ENCODE measurements around the gene SHROOM2.

The SHROOM2 gene

GRCh38 chrX:9966775-9967408, 180.7 kb downstream of the SHROOM2 start, which contains the start of gene CLDN34:
Gene CLDN34 (plus strand): TSS chrX:9967358. CDS start chrX:9967358, 0 bp downstream.
- no peak within 1 kb of the TSS for H3K9ac ChIP-seq (ENCODE audit: low read depth, low read length)
- H3K4me3 ChIP-seq (ENCODE audit: low read length), result no peak within 1 kb of the TSS
- no peaks in the 10 kb centered on the region for H3K36me3 ChIP-seq (ENCODE audit: insufficient read depth, low read length)
- H3K27me3 ChIP-seq (ENCODE audit: control insufficient read depth, insufficient read depth, low read length), result no peaks in the 10 kb centered on the region
- H3K4me1 ChIP-seq (ENCODE audit: control insufficient read depth, insufficient read depth, low read length), result no peaks in the 10 kb centered on the region
- no peaks in the 10 kb centered on the region for H3K9me3 ChIP-seq (replicated peaks; ENCODE audit: low read length)
- no peak within 1 kb of the TSS for H3K4me2 ChIP-seq (ENCODE audit: low read length)

- H3K9me3 ChIP-seq (replicated peaks; ENCODE audit: low read length), result no peaks in the 10 kb centered on the region
These were observed 191.4 kb downstream of the SHROOM2 start for GRCh38 chrX:9977635-9978034.

GRCh38 chrX:9980401-9980800, 194.2 kb downstream of the SHROOM2 start:
- Histone ChIP-seq H3K4me2 (ENCODE audit: low read length) (no peak overlapping the region), H3K9me3 (replicated peaks; ENCODE audit: low read length) (no peaks in the 10 kb centered on the region), H3K4me1 (ENCODE audit: control insufficient read depth, insufficient read depth, low read length) (no peaks in the 10 kb centered on the region), H3K27me3 (ENCODE audit: control insufficient read depth, insufficient read depth, low read length) (no peaks in the 10 kb centered on the region), H3K36me3 (ENCODE audit: insufficient read depth, low read length) (no peaks in the 10 kb centered on the region), H3K9ac (ENCODE audit: low read depth, low read length) (no peak overlapping the region), H3K4me3 (ENCODE audit: low read length) (no peak overlapping the region)

More at GRCh38 chrX:9977635-9978034, 191.4 kb downstream of the SHROOM2 start:
- Histone ChIP-seq H3K4me2 (ENCODE audit: low read length) (no peak overlapping the region), H3K4me3 (ENCODE audit: low read length) (no peak overlapping the region), H3K36me3 (ENCODE audit: insufficient read depth, low read length) (no peaks in the 10 kb centered on the region), H3K27me3 (ENCODE audit: control insufficient read depth, insufficient read depth, low read length) (no peaks in the 10 kb centered on the region), H3K9ac (ENCODE audit: low read depth, low read length) (no peak overlapping the region), H3K4me1 (ENCODE audit: control insufficient read depth, insufficient read depth, low read length) (no peaks in the 10 kb centered on the region)

GRCh38 chrX:9980927-9981326, 194.7 kb downstream of the SHROOM2 start:
- Histone ChIP-seq H3K4me1 (ENCODE audit: control insufficient read depth, insufficient read depth, low read length) (no peaks in the 10 kb centered on the region), H3K9ac (ENCODE audit: low read depth, low read length) (no peak overlapping the region), H3K4me3 (ENCODE audit: low read length) (no peak overlapping the region), H3K9me3 (replicated peaks; ENCODE audit: low read length) (no peaks in the 10 kb centered on the region), H3K27me3 (ENCODE audit: control insufficient read depth, insufficient read depth, low read length) (no peaks in the 10 kb centered on the region), H3K36me3 (ENCODE audit: insufficient read depth, low read length) (no peaks in the 10 kb centered on the region), H3K4me2 (ENCODE audit: low read length) (no peak overlapping the region)

- Histone ChIP-seq H3K4me3 (ENCODE audit: low read length) (no peak overlapping the region), H3K4me2 (ENCODE audit: low read length) (no peak overlapping the region)
These were observed 197.2 kb downstream of the SHROOM2 start for GRCh38 chrX:9983441-9983840.

GRCh38 chrX:9983846-9984245, 197.6 kb downstream of the SHROOM2 start:
- Histone ChIP-seq H3K4me1 (ENCODE audit: control insufficient read depth, insufficient read depth, low read length) (no peaks in the 10 kb centered on the region), H3K36me3 (ENCODE audit: insufficient read depth, low read length) (no peaks in the 10 kb centered on the region), H3K9me3 (replicated peaks; ENCODE audit: low read length) (no peaks in the 10 kb centered on the region)

More at GRCh38 chrX:9983441-9983840, 197.2 kb downstream of the SHROOM2 start:
- Histone ChIP-seq H3K9ac (ENCODE audit: low read depth, low read length) (no peak overlapping the region), H3K9me3 (replicated peaks; ENCODE audit: low read length) (no peaks in the 10 kb centered on the region), H3K4me1 (ENCODE audit: control insufficient read depth, insufficient read depth, low read length) (no peaks in the 10 kb centered on the region), H3K36me3 (ENCODE audit: insufficient read depth, low read length) (no peaks in the 10 kb centered on the region), H3K27me3 (ENCODE audit: control insufficient read depth, insufficient read depth, low read length) (no peaks in the 10 kb centered on the region)

GRCh38 chrX:9988762-9989161, 202.5 kb downstream of the SHROOM2 start:
- no peaks in the 10 kb centered on the region for H3K9me3 ChIP-seq (replicated peaks; ENCODE audit: low read length)
- H3K4me2 ChIP-seq (ENCODE audit: low read length), result no peak overlapping the region

More at GRCh38 chrX:9983846-9984245, 197.6 kb downstream of the SHROOM2 start:
- Histone ChIP-seq H3K9ac (ENCODE audit: low read depth, low read length) (no peak overlapping the region), H3K4me2 (ENCODE audit: low read length) (no peak overlapping the region), H3K27me3 (ENCODE audit: control insufficient read depth, insufficient read depth, low read length) (no peaks in the 10 kb centered on the region), H3K4me3 (ENCODE audit: low read length) (no peak overlapping the region)

GRCh38 chrX:9992061-9992460, 205.8 kb downstream of the SHROOM2 start:
- Histone ChIP-seq H3K9ac (ENCODE audit: low read depth, low read length) (no peak overlapping the region), H3K4me2 (ENCODE audit: low read length) (no peak overlapping the region), H3K4me3 (ENCODE audit: low read length) (no peak overlapping the region), H3K4me1 (ENCODE audit: control insufficient read depth, insufficient read depth, low read length) (no peaks in the 10 kb centered on the region), H3K27me3 (ENCODE audit: control insufficient read depth, insufficient read depth, low read length) (no peaks in the 10 kb centered on the region), H3K36me3 (ENCODE audit: insufficient read depth, low read length) (no peaks in the 10 kb centered on the region), H3K9me3 (replicated peaks; ENCODE audit: low read length) (no peaks in the 10 kb centered on the region)

More at GRCh38 chrX:9988762-9989161, 202.5 kb downstream of the SHROOM2 start:
- Histone ChIP-seq H3K36me3 (ENCODE audit: insufficient read depth, low read length) (no peaks in the 10 kb centered on the region), H3K4me3 (ENCODE audit: low read length) (no peak overlapping the region), H3K27me3 (ENCODE audit: control insufficient read depth, insufficient read depth, low read length) (no peaks in the 10 kb centered on the region), H3K4me1 (ENCODE audit: control insufficient read depth, insufficient read depth, low read length) (no peaks in the 10 kb centered on the region), H3K9ac (ENCODE audit: low read depth, low read length) (no peak overlapping the region)

GRCh38 chrX:9992724-9993123, 206.5 kb downstream of the SHROOM2 start:
- no peaks in the 10 kb centered on the region for H3K27me3 ChIP-seq (ENCODE audit: control insufficient read depth, insufficient read depth, low read length)
- H3K4me1 ChIP-seq (ENCODE audit: control insufficient read depth, insufficient read depth, low read length), result no peaks in the 10 kb centered on the region
- no peak overlapping the region for H3K4me2 ChIP-seq (ENCODE audit: low read length)
- H3K9me3 ChIP-seq (replicated peaks; ENCODE audit: low read length), result no peaks in the 10 kb centered on the region
- no peaks in the 10 kb centered on the region for H3K36me3 ChIP-seq (ENCODE audit: insufficient read depth, low read length)
- no peak overlapping the region for H3K9ac ChIP-seq (ENCODE audit: low read depth, low read length)
- H3K4me3 ChIP-seq (ENCODE audit: low read length), result no peak overlapping the region

GRCh38 chrX:9995855-9996339, 209.7 kb downstream of the SHROOM2 start:
- Histone ChIP-seq H3K9me3 (replicated peaks; ENCODE audit: low read length) (no peaks in the 10 kb centered on the region), H3K4me3 (ENCODE audit: low read length) (no peak overlapping the region), H3K4me1 (ENCODE audit: control insufficient read depth, insufficient read depth, low read length) (no peaks in the 10 kb centered on the region), H3K27me3 (ENCODE audit: control insufficient read depth, insufficient read depth, low read length) (no peaks in the 10 kb centered on the region), H3K9ac (ENCODE audit: low read depth, low read length) (no peak overlapping the region), H3K36me3 (ENCODE audit: insufficient read depth, low read length) (no peaks in the 10 kb centered on the region), H3K4me2 (ENCODE audit: low read length) (peak overlapping the region; percentile 50)

GRCh38 chrX:9997041-9997440, 210.8 kb downstream of the SHROOM2 start:
- Histone ChIP-seq H3K4me3 (ENCODE audit: low read length) (no peak overlapping the region), H3K9me3 (replicated peaks; ENCODE audit: low read length) (no peaks in the 10 kb centered on the region), H3K27me3 (ENCODE audit: control insufficient read depth, insufficient read depth, low read length) (no peaks in the 10 kb centered on the region), H3K4me1 (ENCODE audit: control insufficient read depth, insufficient read depth, low read length) (no peaks in the 10 kb centered on the region), H3K4me2 (ENCODE audit: low read length) (no peak overlapping the region), H3K9ac (ENCODE audit: low read depth, low read length) (no peak overlapping the region), H3K36me3 (ENCODE audit: insufficient read depth, low read length) (no peaks in the 10 kb centered on the region)

- H3K4me3 ChIP-seq (ENCODE audit: low read length), result no peak overlapping the region
- H3K4me2 ChIP-seq (ENCODE audit: low read length), result no peak overlapping the region
- H3K36me3 ChIP-seq (ENCODE audit: insufficient read depth, low read length), result no peaks in the 10 kb centered on the region
These were observed 211.3 kb downstream of the SHROOM2 start for GRCh38 chrX:9997524-9997923.

More at GRCh38 chrX:9997524-9997923, 211.3 kb downstream of the SHROOM2 start:
- no peaks in the 10 kb centered on the region for H3K9me3 ChIP-seq (replicated peaks; ENCODE audit: low read length)
- no peaks in the 10 kb centered on the region for H3K27me3 ChIP-seq (ENCODE audit: control insufficient read depth, insufficient read depth, low read length)
- no peak overlapping the region for H3K9ac ChIP-seq (ENCODE audit: low read depth, low read length)
- H3K4me1 ChIP-seq (ENCODE audit: control insufficient read depth, insufficient read depth, low read length), result no peaks in the 10 kb centered on the region

Data from skeletal muscle satellite cell (primary cell).